OCI-LY1 (cell line): ENCODE results near the gene TUFT1.

Experiments
- H2AFZ ChIP-seq: fragments of 200-600 bp; sonication (generic), shearing (Covaris generic); 2 replicates; pipeline ENCODE4 v1.6.0; 2014; ENCODE audit warnings: antibody characterized with exemption, mild to moderate bottlenecking, low read length
- H3F3A ChIP-seq: fragments of 200-600 bp; sonication (generic), shearing (Covaris generic); 2 replicates; pipeline ENCODE4 v1.6.0; 2014; ENCODE audit warnings: mild to moderate bottlenecking, antibody characterized with exemption, low read length, moderate library complexity; ENCODE audit not compliant: insufficient read depth
- H3K27ac ChIP-seq: fragments of 200-600 bp; sonication (generic); 2 replicates; pipeline ENCODE4 v1.5.1; 2014; ENCODE audit warnings: low read length, mixed run types, mild to moderate bottlenecking, low read depth; ENCODE audit not compliant: poor library complexity, severe bottlenecking
- H3K27me3 ChIP-seq: fragments of 200-600 bp; sonication (generic); 2 replicates; pipeline ENCODE4 v1.6.0; 2014; ENCODE audit warnings: antibody characterized with exemption, mild to moderate bottlenecking, low read length, moderate library complexity; ENCODE audit not compliant: insufficient read depth
- H3K36me3 ChIP-seq: fragments of 200-600 bp; sonication (generic); 2 replicates; pipeline ENCODE4 v1.6.1; 2014; ENCODE audit warnings: mild to moderate bottlenecking, antibody characterized with exemption, low read length, moderate library complexity, mixed read lengths; ENCODE audit not compliant: insufficient read depth
- H3K4me1 ChIP-seq: fragments of 200-600 bp; sonication (generic); 2 replicates; pipeline ENCODE4 v1.5.1; 2014; ENCODE audit warnings: mild to moderate bottlenecking, low read length, moderate library complexity; ENCODE audit not compliant: insufficient read depth, severe bottlenecking
- H3K4me2 ChIP-seq: fragments of 200-600 bp; sonication (generic), shearing (Covaris generic); 2 replicates; pipeline ENCODE4 v1.6.1; 2014; ENCODE audit warnings: low read length
- H3K4me3 ChIP-seq: fragments of 200-600 bp; sonication (generic); 2 replicates; pipeline ENCODE4 v1.5.1; 2014; ENCODE audit warnings: low read length, low read depth, mild to moderate bottlenecking, mixed read lengths; ENCODE audit not compliant: poor library complexity, severe bottlenecking
- H3K79me2 ChIP-seq: fragments of 200-600 bp; shearing (Covaris generic); 2 replicates; pipeline ENCODE4 v1.6.1; 2016; ENCODE audit warnings: mixed run types, low read length, mixed read lengths; ENCODE audit not compliant: insufficient read depth
- H3K9ac ChIP-seq: fragments of 200-600 bp; sonication (generic), shearing (Covaris generic); 2 replicates; pipeline ENCODE4 v1.6.1; 2014; ENCODE audit warnings: mild to moderate bottlenecking, low read length, mixed read lengths
- H3K9me2 ChIP-seq: fragments of 200-600 bp; sonication (generic), shearing (Covaris generic); 2 replicates; pipeline ENCODE4 v1.6.1; 2014; ENCODE audit warnings: low read depth, mild to moderate bottlenecking, low read length, mixed read lengths
- H3K9me3 ChIP-seq: fragments of 200-600 bp; shearing (Covaris generic); 2 replicates; pipeline ENCODE4 v1.6.1; 2014; ENCODE audit warnings: low read length, mixed read lengths
- H4K20me1 ChIP-seq: fragments of 200-600 bp; sonication (generic), shearing (Covaris generic); 2 replicates; pipeline ENCODE4 v1.6.0; 2016; ENCODE audit warnings: mild to moderate bottlenecking, low read length; ENCODE audit not compliant: insufficient read depth
- CTCF ChIP-seq: fragments of 200-600 bp; sonication (generic), shearing (Covaris generic); IDR thresholded peaks from 2 replicates; pipeline ENCODE4 v1.5.1; 2017; ENCODE audit warnings: mild to moderate bottlenecking, antibody characterized with exemption, low read length, moderate library complexity, mixed read lengths
- EZH2 ChIP-seq: fragments of 200-600 bp; sonication (generic), shearing (Covaris generic); IDR thresholded peaks from 2 replicates; pipeline ENCODE4 v1.8.0; 2017; ENCODE audit warnings: borderline replicate concordance, mixed run types, mild to moderate bottlenecking, antibody characterized with exemption, low read length, moderate library complexity, mixed read lengths

TUFT1 gene

GRCh38 chr1:151510614-151510956 lies 29.5 kb upstream of the TUFT1 start:
- Histone ChIP-seq H2AFZ (peak overlapping the region; percentile 64), H3K4me2 (peak overlapping the region; percentile 72), H3K27ac (no peak overlapping the region)

GRCh38 chr1:151510957-151511635 lies 29.0 kb upstream of the TUFT1 start, which contains the start of gene CGN:
CGN (plus strand) TSS chr1:151511387; CDS start chr1:151518520, 7,133 bp downstream.
- no peaks in the 10 kb centered on the region for H3K27me3 ChIP-seq
- peak within 1 kb of the TSS; percentile 64 for H2AFZ ChIP-seq

More at GRCh38 chr1:151510614-151510956, 29.5 kb upstream of the TUFT1 start:
- H3K4me1 ChIP-seq = peaks cover 21% of the 10 kb centered on the region
- peak overlapping the region; percentile 51 for H3K9ac ChIP-seq
- H3K36me3 ChIP-seq = no peaks in the 10 kb centered on the region
- H3K9me3 ChIP-seq = no peaks in the 10 kb centered on the region
- H3K27me3 ChIP-seq = no peaks in the 10 kb centered on the region
- H4K20me1 ChIP-seq = no peaks in the 10 kb centered on the region
- H3K4me3 ChIP-seq = peak overlapping the region; percentile 64
- H3K9me2 ChIP-seq = no peaks in the 10 kb centered on the region
- H3F3A ChIP-seq = no peaks in the 10 kb centered on the region
- no peaks in the 10 kb centered on the region for H3K79me2 ChIP-seq
- TF ChIP-seq CTCF (no peak), EZH2 (no peak)

GRCh38 chr1:151511636-151512215 lies 28.4 kb upstream of the TUFT1 start:
- Histone ChIP-seq H4K20me1 (no peaks in the 10 kb centered on the region), H3K9me3 (no peaks in the 10 kb centered on the region), H3K27ac (no peak overlapping the region), H3K4me1 (peaks cover 21% of the 10 kb centered on the region), H2AFZ (no peak overlapping the region), H3K36me3 (no peaks in the 10 kb centered on the region), H3F3A (no peaks in the 10 kb centered on the region), H3K4me3 (peak overlapping the region; percentile 64), H3K9ac (peak overlapping the region; percentile 50), H3K79me2 (no peaks in the 10 kb centered on the region), H3K9me2 (no peaks in the 10 kb centered on the region), H3K27me3 (no peaks in the 10 kb centered on the region), H3K4me2 (peak overlapping the region; percentile 72)
- peak; percentile 10; the same call in 1 of the 2 replicates for TF ChIP-seq CTCF
- no peak for TF ChIP-seq EZH2

More at GRCh38 chr1:151510957-151511635, 29.0 kb upstream of the TUFT1 start, which contains the start of gene CGN:
- Histone ChIP-seq H3K9ac (peak within 1 kb of the TSS; percentile 51), H3K4me3 (peak within 1 kb of the TSS; percentile 64), H3K27ac (no peak within 1 kb of the TSS), H3F3A (no peaks in the 10 kb centered on the region), H3K36me3 (no peaks in the 10 kb centered on the region), H3K4me1 (peaks cover 21% of the 10 kb centered on the region), H3K4me2 (peak within 1 kb of the TSS; percentile 72), H3K79me2 (no peaks in the 10 kb centered on the region), H3K9me2 (no peaks in the 10 kb centered on the region), H4K20me1 (no peaks in the 10 kb centered on the region), H3K9me3 (no peaks in the 10 kb centered on the region)
- TF ChIP-seq CTCF = no peak
- TF ChIP-seq EZH2 = no peak
